Ectodermal cell (in vitro differentiated cells): Measurements from ENCODE around the gene TMEM179.

Experiments
- H3K27ac ChIP-seq: 2 replicates; pipeline ENCODE4 v1.7.0; 2013; ENCODE audit warnings: mild to moderate bottlenecking, low read depth, low read length; ENCODE audit not compliant: insufficient read depth, poor library complexity, severe bottlenecking
- H3K27me3 ChIP-seq: 2 replicates; pipeline ENCODE4 v1.7.0; 2013; ENCODE audit warnings: mild to moderate bottlenecking, low read length; ENCODE audit not compliant: insufficient read depth, control insufficient read depth, poor library complexity, severe bottlenecking
- H3K36me3 ChIP-seq: one replicate; pipeline ENCODE4 v1.7.0; 2013; ENCODE audit warnings: low read length; ENCODE audit not compliant: control insufficient read depth, insufficient read depth
- H3K4me1 ChIP-seq: one replicate; pipeline ENCODE4 v1.7.0; 2013; ENCODE audit warnings: low read length; ENCODE audit not compliant: control insufficient read depth, insufficient read depth
- H3K4me3 ChIP-seq: 2 replicates; pipeline ENCODE4 v1.7.0; 2013; ENCODE audit warnings: low read depth, low read length, control low read depth; ENCODE audit not compliant: insufficient read depth
- H3K9me3 ChIP-seq: 2 replicates; pipeline ENCODE4 v1.7.0; 2013; ENCODE audit warnings: mild to moderate bottlenecking, low read length, moderate library complexity; ENCODE audit not compliant: control insufficient read depth
- WGBS, 2 experiments: methylation state at CpG; one replicate each; pipeline ENCODE4 v1.1.7; 2013; ENCODE audit warnings: missing lambda C conversion rate in 2 of 2; 5-methylcytosine and 5-hydroxymethylcytosine counted together

TMEM179 gene

DNA sequence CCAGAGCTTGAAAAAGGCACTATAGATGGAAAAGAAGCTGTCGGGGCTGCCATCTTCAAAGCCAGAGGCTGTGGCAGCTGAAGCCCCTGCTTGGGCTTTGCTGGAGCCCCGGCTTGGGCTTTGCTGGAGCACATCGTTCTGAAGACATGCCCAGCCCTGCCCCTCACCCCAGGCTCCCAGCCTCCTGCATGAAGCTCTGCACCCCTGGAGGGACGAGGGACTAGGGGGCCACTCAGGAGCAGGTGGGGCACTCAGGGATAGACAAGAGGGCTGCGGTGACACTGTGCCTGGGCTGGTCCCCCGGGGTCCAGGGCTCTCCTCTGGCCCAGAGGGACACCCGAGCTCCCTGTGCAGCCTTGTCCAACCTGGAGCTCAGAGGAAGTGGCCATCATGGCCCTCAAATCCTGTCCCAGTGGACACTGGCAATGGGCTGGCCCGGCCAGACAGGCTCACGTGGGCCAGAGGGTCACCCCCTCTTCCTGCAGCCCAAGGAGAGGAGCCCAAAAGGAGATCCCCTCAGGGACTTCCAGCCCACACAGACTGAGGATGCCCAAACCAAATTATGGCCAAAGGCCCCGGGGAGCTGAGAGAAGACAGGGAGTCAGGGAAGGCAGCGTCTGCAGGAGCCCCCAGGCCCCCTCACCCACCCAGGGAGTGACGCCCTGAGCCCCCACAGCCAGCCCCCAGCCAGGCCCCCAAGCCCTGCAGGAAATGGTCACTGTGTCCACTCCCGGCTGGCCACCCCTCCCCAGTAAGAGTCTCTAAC is 48.1 kb downstream of the TMEM179 start:
- Histone ChIP-seq H3K36me3 (no peaks in the 10 kb centered on the region), H3K4me1 (no peaks in the 10 kb centered on the region), H3K27ac (no peak overlapping the region), H3K9me3 (no peaks in the 10 kb centered on the region), H3K4me3 (no peak overlapping the region), H3K27me3 (no peaks in the 10 kb centered on the region)
- WGBS, 2 experiments, result 91 to 92% methylated on average over 13 of the region's 13 CpGs

DNA sequence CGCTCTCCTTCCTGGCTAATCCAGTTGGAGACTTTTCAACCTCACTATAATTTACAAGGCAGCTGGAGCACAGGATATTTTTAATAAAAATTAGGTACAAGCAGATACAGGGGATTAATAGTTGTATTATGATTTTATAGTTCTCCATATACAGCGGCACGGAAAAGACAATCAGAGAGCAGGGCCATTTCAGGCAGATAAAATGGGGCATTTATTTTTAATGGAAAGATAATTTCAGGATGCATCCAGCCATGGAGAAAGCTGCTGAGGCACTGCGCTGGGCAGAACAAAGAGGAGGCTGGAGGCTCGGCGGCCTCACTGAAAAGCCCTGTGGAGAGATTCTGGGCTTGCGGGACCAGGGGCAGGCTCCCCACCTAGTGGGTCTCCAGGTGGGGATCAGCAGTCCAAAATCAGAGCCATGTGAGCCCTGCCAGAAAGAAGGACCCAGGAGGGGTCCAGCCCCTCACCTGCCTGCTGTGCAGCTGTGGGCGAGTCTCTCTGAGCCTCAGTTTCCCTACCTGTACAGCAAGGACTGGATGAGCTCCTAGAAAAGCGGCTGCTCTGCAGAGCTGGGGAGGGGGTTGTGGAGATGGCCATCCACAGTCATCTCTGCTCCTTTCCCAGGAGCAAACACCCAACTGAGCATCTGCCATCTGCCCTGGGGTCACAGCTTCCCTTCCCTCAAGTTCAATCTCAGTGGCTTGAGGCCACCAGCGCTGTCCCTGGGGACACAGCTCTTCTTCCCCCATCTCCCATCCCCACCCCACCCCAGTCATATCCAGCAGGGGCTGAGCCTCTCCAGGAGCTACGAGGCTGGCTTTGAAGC is 48.9 kb downstream of the TMEM179 start:
- Histone ChIP-seq H3K4me1 (no peaks in the 10 kb centered on the region), H3K36me3 (no peaks in the 10 kb centered on the region), H3K4me3 (no peak overlapping the region), H3K27me3 (no peaks in the 10 kb centered on the region), H3K27ac (no peak overlapping the region), H3K9me3 (no peaks in the 10 kb centered on the region)
- 92 to 94% methylated on average over 11 of the region's 11 CpGs for WGBS, 2 experiments

GRCh38 chr14:104554608-104555429 is 49.8 kb downstream of the TMEM179 start:
- no peaks in the 10 kb centered on the region for H3K9me3 ChIP-seq
- H3K4me1 ChIP-seq, result no peaks in the 10 kb centered on the region
- no peak overlapping the region for H3K4me3 ChIP-seq
- WGBS, 2 experiments, result 90 to 91% methylated on average over 26 of the region's 26 CpGs
- H3K27me3 ChIP-seq, result no peaks in the 10 kb centered on the region
- H3K36me3 ChIP-seq, result no peaks in the 10 kb centered on the region
- no peak overlapping the region for H3K27ac ChIP-seq

DNA sequence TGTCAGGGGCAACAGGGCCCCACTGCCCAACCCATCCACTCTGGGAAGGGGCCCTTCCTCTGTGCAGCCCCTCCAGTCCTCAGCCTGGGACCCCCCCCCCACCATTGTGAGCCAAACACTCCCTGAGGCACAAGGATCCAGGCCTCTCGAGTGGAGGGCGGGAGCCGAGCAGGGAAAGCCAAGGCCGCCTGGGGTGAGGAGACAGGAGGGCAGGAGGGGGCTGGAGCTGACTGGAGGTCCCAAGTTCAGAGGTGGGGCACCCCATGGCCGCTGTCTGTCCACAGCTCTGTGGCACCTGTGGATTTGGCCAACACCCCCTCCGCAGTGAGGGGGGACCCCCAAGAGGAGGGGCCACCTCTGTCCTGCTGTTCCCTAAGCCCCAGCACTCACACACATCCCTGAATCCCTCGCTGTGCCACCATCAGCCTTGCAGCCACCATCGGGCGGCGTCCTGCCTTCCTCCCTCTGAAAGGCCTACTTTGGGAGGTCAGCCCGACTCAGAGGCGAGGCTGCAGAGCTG is 50.4 kb downstream of the TMEM179 start:
- peaks cover 5% of the 10 kb centered on the region for H3K4me1 ChIP-seq
- WGBS, 2 experiments, result 85 to 87% methylated on average over 12 of the region's 12 CpGs

DNA sequence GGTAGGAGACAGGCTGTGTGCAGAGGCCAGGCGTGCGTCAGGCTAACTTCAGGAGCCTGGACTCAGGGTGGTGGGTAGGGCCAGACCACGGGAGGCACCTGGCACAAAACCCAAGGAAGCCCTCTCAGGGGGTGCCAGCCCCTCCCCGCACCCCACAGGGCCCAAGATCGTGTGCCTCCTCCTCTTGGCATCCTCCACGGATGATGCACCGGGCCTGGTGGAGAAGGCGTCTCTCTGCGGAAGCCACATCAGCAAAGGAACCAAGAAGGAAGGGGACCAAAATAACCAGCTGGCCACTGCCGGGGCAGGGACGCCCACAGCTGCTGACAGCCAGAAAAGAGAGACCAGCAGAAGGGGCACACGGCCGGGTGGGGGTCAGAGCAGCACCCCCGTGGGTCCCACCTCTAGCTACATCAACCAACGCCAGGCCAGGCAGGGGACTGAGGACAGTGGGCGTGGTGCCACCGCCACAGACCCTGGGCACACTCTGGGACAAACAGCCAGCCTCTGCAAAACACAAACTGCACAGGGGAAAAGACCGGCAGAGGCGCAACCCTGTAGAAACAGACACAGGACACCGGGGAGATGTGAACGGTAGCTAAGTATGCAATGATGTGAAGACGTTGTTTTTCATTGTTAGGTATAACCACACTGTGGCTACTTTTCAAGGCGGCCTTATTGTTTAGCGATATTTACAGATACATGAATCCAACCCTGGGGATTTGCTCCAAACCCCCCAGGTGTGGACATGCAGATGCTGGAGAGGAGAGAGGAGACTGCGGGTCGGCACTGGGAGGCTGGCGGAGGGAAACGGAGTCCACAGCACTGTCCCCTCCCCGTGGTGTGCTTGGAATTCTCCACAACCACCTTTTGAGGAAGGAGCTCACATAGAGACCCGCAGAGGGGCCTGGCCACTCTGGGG is 51.1 kb downstream of the TMEM179 start:
- Histone ChIP-seq H3K36me3 (no peaks in the 10 kb centered on the region), H3K4me1 (peaks cover 10% of the 10 kb centered on the region), H3K9me3 (no peaks in the 10 kb centered on the region), H3K27ac (no peak overlapping the region), H3K4me3 (no peak overlapping the region), H3K27me3 (no peaks in the 10 kb centered on the region)
- 90 to 94% methylated on average over 30 of the region's 30 CpGs for WGBS, 2 experiments

More for the DNA sequence above, 50.4 kb downstream of the TMEM179 start:
- Histone ChIP-seq H3K4me3 (no peak overlapping the region), H3K9me3 (no peaks in the 10 kb centered on the region), H3K27ac (no peak overlapping the region), H3K36me3 (no peaks in the 10 kb centered on the region), H3K27me3 (no peaks in the 10 kb centered on the region)

DNA sequence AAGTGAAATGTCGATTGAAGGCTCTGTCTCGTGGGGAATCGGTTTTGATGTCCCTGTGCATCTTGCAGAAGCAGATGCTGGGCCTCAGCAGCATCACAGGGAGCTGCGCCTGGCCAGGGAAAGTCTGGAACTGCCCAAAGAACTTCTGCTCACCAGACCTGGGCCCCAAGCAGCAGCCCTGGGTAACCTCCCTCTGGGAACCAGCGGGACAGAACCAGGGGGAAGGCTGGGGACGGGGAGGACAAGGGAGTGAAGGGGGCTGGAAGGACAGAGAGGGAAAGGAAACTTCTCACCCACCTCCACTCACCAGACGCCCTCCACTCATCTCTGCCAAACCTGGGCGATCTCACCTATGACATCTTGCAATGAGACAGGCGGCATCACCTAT is 51.8 kb downstream of the TMEM179 start:
- no peaks in the 10 kb centered on the region for H3K27me3 ChIP-seq
- no peaks in the 10 kb centered on the region for H3K36me3 ChIP-seq
- no peak overlapping the region for H3K27ac ChIP-seq
- H3K9me3 ChIP-seq, result no peaks in the 10 kb centered on the region
- 90 to 93% methylated on average over 9 of the region's 9 CpGs for WGBS, 2 experiments
- H3K4me1 ChIP-seq, result peaks cover 10% of the 10 kb centered on the region
- H3K4me3 ChIP-seq, result no peak overlapping the region

DNA sequence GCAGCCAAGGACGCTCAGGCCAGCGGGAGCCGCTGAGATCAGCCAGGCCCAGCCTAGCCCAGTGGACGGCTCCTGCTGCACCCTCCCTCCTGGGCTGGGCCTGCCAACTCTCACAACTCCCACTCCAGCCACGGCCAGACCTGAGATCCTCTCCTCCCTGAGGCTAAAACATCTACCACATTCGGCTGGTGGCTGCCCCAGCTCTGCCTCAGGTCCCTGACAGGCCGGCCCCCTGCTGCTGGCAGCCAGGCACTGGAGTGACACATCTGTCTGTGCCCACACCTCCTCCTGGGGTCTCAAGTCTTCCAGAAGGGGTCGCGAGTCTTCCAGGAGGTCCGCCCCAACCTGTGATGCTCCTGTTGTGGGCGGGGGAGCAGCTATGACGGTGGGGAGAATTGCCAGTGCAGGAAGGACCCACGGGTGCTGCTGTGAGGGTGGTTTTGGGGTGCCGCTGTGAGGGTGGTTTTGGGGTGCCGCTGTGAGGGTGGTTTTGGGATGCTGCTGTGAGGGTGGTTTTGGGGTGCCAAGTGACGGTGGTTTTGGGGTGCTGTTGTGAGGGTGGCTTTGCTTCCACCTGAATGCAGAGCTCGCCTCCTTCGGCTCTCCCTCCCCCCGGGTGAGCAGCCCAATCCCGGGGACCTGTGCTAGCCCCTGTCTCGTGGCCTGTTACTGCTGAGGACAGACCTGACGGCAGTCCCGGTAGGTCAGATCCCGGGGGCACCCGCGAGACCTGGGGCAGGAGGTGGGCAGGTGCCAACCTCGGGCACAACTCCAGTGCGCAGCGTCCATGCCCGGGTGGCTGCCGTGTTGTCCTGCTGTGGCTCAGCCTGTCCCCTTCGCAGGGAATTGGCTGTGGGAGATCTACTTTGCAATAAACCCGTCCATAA is 52.5 kb downstream of the TMEM179 start:
- H3K4me3 ChIP-seq, result no peak overlapping the region
- H3K36me3 ChIP-seq, result no peaks in the 10 kb centered on the region
- H3K4me1 ChIP-seq, result peaks cover 10% of the 10 kb centered on the region
- H3K9me3 ChIP-seq, result no peaks in the 10 kb centered on the region
- 91 to 92% methylated on average over 33 of the region's 33 CpGs for WGBS, 2 experiments
- H3K27ac ChIP-seq, result no peak overlapping the region
- no peaks in the 10 kb centered on the region for H3K27me3 ChIP-seq

- Histone ChIP-seq H3K4me1 (peaks cover 10% of the 10 kb centered on the region), H3K36me3 (no peaks in the 10 kb centered on the region), H3K27me3 (no peaks in the 10 kb centered on the region), H3K9me3 (no peaks in the 10 kb centered on the region), H3K4me3 (no peak overlapping the region), H3K27ac (no peak overlapping the region)
- WGBS, 2 experiments, result 95 to 96% methylated on average over 24 of the region's 24 CpGs
Observed at GRCh38 chr14:104550861-104551728, 53.5 kb downstream of the TMEM179 start.
